HepG2 (cell line): ENCODE data around the gene MYH9. TPM values are rescaled to one million over a fixed set of nuclear protein-coding genes. Genes with fewer than 3 reads are reported as not detected.

ENCODE experiments used
- HDAC2 ChIP-seq: sonication (generic); formaldehyde crosslinking; IDR thresholded peaks from 2 replicates; pipeline ENCODE4 v1.4.0; 2020; ENCODE audit warnings: missing genetic modification reagents
- JUNB ChIP-seq: sonication (generic); formaldehyde crosslinking; IDR thresholded peaks from 2 replicates; pipeline ENCODE4 v1.8.0; 2022; ENCODE audit warnings: missing genetic modification reagents, mild to moderate bottlenecking, borderline replicate concordance
- SAP130 ChIP-seq: IDR thresholded peaks from 2 replicates; pipeline ENCODE4 v1.6.1; 2016; ENCODE audit warnings: low read depth
- SNAPC2 ChIP-seq: sonication (generic); formaldehyde crosslinking; IDR thresholded peaks from 2 replicates; pipeline ENCODE4 v1.8.1; 2022; ENCODE audit warnings: mild to moderate bottlenecking, missing genetic modification reagents
- polyA plus RNA-seq, 8 experiments: library from polyadenylated mRNA; depleted of rRNA in 3 of 8; stranded (reverse) in 7 of 8; unstranded in 1 of 8; fragments of >200 nt; fragmentation: Illumina TruSeq in 4 of 8; extraction: Trizol in 4 of 8; gene quantifications; 2 replicates each; pipeline versions ENCODE4 v1.2.1 to v1.2.3, GENCODE V29; 2011 to 2016; ENCODE audit warnings: low read depth in 4 of 8, missing spikeins in 1 of 8, mixed read lengths in 1 of 8; ENCODE audit not compliant: insufficient read depth in 1 of 8
- total RNA-seq, 5 experiments: library from RNA; depleted of rRNA; stranded (reverse); fragments of >200 nt; fragmentation: Illumina TruSeq; extraction: Trizol; gene quantifications; 2 replicates each; pipeline ENCODE4 v1.2.3, GENCODE V29; 2016; ENCODE audit warnings: low read depth in 1 of 5
- TF ChIP-seq, protein P1 (sequence below): sonication (generic); formaldehyde crosslinking; IDR thresholded peaks from 2 replicates; pipeline ENCODE4 v1.4.0; 2020; ENCODE audit warnings: missing genetic modification reagents, borderline replicate concordance
- TF ChIP-seq, protein P2 (sequence below): sonication (generic); formaldehyde crosslinking; IDR thresholded peaks from 2 replicates; pipeline ENCODE4 v1.5.0; 2020; ENCODE audit warnings: missing genetic modification reagents
- TF ChIP-seq, protein P3 (sequence below): sonication (generic); formaldehyde crosslinking; conservative IDR thresholded peaks from 2 replicates; pipeline ENCODE4 v1.8.1; 2023; ENCODE audit warnings: missing genetic modification reagents
- TF ChIP-seq, protein P4 (sequence below): sonication (generic); formaldehyde crosslinking; IDR thresholded peaks from 2 replicates; pipeline ENCODE4 v1.8.0; 2023; ENCODE audit warnings: mild to moderate bottlenecking, missing genetic modification reagents
- TF ChIP-seq, protein P5 (sequence below): IDR thresholded peaks from 2 replicates; pipeline ENCODE4 v1.6.1; 2016; ENCODE audit warnings: missing compliant biosample characterization, missing genetic modification reagents, borderline replicate concordance
- TF ChIP-seq, protein P6 (sequence below): sonication (generic); formaldehyde crosslinking; IDR thresholded peaks from 2 replicates; pipeline ENCODE4 v1.4.0; 2020; ENCODE audit warnings: missing genetic modification reagents, borderline replicate concordance
- TF ChIP-seq, protein P7 (sequence below): IDR thresholded peaks from 2 replicates; pipeline ENCODE4 v1.6.1; 2016; ENCODE audit warnings: mild to moderate bottlenecking, missing biosample characterization, missing genetic modification reagents
- TF ChIP-seq, protein P8 (sequence below): sonication (generic); formaldehyde crosslinking; IDR thresholded peaks from 2 replicates; pipeline ENCODE4 v1.5.0; 2020; ENCODE audit warnings: missing genetic modification reagents

Gene MYH9
- total and polyA plus RNA-seq, 2 of the 13 experiments (the other 11 are each of a cell fraction or from before 2014, with no cell fraction given) = 50.7 to 98.5 TPM

DNA sequence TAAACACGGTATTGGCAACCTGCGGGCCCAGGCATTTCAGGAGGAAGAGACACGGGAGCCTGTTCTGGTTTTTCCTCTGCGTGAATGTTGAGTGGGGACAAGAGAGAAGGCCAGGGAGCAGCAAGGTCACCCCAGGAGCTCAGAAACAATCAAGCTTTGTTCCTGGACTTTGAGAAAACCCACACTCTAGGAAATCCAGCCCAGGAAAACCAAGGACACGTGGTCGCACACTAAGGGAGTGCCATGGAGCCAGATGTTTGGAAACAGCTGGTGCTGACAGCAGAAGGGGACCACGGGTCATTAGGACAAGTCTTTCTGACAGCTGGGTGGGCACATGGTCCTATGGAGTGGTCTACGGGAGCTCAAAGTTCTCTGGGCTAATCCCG lies 44.1 kb downstream of the MYH9 start (continued):
- TF ChIP-seq, protein P1, sequence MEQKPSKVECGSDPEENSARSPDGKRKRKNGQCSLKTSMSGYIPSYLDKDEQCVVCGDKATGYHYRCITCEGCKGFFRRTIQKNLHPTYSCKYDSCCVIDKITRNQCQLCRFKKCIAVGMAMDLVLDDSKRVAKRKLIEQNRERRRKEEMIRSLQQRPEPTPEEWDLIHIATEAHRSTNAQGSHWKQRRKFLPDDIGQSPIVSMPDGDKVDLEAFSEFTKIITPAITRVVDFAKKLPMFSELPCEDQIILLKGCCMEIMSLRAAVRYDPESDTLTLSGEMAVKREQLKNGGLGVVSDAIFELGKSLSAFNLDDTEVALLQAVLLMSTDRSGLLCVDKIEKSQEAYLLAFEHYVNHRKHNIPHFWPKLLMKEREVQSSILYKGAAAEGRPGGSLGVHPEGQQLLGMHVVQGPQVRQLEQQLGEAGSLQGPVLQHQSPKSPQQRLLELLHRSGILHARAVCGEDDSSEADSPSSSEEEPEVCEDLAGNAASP = peak; percentile 87; the same call in 1 of the 2 replicates
- TF ChIP-seq SNAPC2 (CRISPR knock-in tag) (peak; percentile 71; the same call in 1 of the 2 replicates), SAP130 (CRISPR knock-in tag) (peak; percentile 97), JUNB (no peak), HDAC2 (CRISPR knock-in tag) (peak; percentile 79)
- TF ChIP-seq, protein P2, sequence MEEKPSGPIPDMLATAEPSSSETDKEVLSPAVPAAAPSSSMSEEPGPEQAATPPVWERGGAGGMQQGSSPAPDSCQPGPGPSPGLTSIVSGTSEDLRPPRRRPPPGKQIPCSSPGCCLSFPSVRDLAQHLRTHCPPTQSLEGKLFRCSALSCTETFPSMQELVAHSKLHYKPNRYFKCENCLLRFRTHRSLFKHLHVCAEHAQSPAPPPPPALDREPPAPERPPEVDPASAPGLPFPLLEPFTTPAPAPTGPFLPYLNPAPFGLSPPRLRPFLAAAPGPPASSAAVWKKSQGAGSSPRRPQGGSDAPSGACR = no peak
- TF ChIP-seq, protein P3, sequence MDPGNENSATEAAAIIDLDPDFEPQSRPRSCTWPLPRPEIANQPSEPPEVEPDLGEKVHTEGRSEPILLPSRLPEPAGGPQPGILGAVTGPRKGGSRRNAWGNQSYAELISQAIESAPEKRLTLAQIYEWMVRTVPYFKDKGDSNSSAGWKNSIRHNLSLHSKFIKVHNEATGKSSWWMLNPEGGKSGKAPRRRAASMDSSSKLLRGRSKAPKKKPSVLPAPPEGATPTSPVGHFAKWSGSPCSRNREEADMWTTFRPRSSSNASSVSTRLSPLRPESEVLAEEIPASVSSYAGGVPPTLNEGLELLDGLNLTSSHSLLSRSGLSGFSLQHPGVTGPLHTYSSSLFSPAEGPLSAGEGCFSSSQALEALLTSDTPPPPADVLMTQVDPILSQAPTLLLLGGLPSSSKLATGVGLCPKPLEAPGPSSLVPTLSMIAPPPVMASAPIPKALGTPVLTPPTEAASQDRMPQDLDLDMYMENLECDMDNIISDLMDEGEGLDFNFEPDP (CRISPR knock-in tag) = no peak
- TF ChIP-seq, protein P4, sequence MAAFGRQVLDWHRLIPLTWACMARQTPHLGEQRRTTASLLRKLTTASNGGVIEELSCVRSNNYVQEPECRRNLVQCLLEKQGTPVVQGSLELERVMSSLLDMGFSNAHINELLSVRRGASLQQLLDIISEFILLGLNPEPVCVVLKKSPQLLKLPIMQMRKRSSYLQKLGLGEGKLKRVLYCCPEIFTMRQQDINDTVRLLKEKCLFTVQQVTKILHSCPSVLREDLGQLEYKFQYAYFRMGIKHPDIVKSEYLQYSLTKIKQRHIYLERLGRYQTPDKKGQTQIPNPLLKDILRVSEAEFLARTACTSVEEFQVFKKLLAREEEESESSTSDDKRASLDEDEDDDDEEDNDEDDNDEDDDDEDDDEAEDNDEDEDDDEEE (CRISPR knock-in tag) = peak; percentile 48; the same call in 1 of the 2 replicates
- TF ChIP-seq, protein P5, sequence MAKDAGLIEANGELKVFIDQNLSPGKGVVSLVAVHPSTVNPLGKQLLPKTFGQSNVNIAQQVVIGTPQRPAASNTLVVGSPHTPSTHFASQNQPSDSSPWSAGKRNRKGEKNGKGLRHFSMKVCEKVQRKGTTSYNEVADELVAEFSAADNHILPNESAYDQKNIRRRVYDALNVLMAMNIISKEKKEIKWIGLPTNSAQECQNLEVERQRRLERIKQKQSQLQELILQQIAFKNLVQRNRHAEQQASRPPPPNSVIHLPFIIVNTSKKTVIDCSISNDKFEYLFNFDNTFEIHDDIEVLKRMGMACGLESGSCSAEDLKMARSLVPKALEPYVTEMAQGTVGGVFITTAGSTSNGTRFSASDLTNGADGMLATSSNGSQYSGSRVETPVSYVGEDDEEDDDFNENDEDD = no peak
- TF ChIP-seq, protein P6, sequence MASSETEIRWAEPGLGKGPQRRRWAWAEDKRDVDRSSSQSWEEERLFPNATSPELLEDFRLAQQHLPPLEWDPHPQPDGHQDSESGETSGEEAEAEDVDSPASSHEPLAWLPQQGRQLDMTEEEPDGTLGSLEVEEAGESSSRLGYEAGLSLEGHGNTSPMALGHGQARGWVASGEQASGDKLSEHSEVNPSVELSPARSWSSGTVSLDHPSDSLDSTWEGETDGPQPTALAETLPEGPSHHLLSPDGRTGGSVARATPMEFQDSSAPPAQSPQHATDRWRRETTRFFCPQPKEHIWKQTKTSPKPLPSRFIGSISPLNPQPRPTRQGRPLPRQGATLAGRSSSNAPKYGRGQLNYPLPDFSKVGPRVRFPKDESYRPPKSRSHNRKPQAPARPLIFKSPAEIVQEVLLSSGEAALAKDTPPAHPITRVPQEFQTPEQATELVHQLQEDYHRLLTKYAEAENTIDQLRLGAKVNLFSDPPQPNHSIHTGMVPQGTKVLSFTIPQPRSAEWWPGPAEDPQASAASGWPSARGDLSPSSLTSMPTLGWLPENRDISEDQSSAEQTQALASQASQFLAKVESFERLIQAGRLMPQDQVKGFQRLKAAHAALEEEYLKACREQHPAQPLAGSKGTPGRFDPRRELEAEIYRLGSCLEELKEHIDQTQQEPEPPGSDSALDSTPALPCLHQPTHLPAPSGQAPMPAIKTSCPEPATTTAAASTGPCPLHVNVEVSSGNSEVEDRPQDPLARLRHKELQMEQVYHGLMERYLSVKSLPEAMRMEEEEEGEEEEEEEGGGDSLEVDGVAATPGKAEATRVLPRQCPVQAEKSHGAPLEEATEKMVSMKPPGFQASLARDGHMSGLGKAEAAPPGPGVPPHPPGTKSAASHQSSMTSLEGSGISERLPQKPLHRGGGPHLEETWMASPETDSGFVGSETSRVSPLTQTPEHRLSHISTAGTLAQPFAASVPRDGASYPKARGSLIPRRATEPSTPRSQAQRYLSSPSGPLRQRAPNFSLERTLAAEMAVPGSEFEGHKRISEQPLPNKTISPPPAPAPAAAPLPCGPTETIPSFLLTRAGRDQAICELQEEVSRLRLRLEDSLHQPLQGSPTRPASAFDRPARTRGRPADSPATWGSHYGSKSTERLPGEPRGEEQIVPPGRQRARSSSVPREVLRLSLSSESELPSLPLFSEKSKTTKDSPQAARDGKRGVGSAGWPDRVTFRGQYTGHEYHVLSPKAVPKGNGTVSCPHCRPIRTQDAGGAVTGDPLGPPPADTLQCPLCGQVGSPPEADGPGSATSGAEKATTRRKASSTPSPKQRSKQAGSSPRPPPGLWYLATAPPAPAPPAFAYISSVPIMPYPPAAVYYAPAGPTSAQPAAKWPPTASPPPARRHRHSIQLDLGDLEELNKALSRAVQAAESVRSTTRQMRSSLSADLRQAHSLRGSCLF = no peak
- TF ChIP-seq, protein P7, sequence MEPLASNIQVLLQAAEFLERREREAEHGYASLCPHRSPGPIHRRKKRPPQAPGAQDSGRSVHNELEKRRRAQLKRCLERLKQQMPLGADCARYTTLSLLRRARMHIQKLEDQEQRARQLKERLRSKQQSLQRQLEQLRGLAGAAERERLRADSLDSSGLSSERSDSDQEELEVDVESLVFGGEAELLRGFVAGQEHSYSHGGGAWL = peak; percentile 65
- TF ChIP-seq, protein P8, sequence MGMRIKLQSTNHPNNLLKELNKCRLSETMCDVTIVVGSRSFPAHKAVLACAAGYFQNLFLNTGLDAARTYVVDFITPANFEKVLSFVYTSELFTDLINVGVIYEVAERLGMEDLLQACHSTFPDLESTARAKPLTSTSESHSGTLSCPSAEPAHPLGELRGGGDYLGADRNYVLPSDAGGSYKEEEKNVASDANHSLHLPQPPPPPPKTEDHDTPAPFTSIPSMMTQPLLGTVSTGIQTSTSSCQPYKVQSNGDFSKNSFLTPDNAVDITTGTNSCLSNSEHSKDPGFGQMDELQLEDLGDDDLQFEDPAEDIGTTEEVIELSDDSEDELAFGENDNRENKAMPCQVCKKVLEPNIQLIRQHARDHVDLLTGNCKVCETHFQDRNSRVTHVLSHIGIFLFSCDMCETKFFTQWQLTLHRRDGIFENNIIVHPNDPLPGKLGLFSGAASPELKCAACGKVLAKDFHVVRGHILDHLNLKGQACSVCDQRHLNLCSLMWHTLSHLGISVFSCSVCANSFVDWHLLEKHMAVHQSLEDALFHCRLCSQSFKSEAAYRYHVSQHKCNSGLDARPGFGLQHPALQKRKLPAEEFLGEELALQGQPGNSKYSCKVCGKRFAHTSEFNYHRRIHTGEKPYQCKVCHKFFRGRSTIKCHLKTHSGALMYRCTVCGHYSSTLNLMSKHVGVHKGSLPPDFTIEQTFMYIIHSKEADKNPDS (CRISPR knock-in tag) = no peak
